NCI-H1436 treated with DMSO at 0.1 percent for 48 hours (cell line): Measurements from ENCODE around the gene KCNA2.

Source experiments
- DNase-seq: peaks from one replicate; lab custom pipeline; 2025; lab: John Stamatoyannopoulos, UW

Gene KCNA2

GRCh38 chr1:110605901-110606656, at the start of gene KCNA2:
KCNA2 (minus strand) TSS chr1:110606358; CDS start chr1:110604782, 1,576 bp downstream.
- DNase-seq, result no peak

- DNase-seq, result no peak
Measured at GRCh38 chr1:110650609-110651008, 44.5 kb upstream of the KCNA2 start.

DNA sequence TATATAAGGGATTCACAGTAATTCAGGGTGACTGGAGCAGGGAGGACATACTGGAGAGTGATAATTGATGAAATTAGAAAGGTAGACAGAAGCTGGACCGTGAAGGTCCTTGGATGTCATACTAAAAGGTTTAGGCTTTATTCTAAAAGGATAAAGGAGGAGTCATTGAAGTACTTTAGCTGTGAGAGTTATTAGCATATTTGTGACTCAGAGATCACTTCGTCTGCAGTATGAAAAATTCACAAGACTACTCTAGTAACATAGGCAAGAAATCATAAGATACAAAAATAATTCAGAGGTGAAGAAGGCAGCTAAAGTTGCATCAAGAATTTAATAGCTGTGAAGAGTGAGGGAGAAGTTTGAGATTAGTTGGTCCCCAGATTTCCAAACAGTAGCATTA, 42.3 kb upstream of the KCNA2 start:
- DNase-seq, result no peak

- DNase-seq, result no peak
Measured at GRCh38 chr1:110647254-110647891, 41.2 kb upstream of the KCNA2 start.

DNA sequence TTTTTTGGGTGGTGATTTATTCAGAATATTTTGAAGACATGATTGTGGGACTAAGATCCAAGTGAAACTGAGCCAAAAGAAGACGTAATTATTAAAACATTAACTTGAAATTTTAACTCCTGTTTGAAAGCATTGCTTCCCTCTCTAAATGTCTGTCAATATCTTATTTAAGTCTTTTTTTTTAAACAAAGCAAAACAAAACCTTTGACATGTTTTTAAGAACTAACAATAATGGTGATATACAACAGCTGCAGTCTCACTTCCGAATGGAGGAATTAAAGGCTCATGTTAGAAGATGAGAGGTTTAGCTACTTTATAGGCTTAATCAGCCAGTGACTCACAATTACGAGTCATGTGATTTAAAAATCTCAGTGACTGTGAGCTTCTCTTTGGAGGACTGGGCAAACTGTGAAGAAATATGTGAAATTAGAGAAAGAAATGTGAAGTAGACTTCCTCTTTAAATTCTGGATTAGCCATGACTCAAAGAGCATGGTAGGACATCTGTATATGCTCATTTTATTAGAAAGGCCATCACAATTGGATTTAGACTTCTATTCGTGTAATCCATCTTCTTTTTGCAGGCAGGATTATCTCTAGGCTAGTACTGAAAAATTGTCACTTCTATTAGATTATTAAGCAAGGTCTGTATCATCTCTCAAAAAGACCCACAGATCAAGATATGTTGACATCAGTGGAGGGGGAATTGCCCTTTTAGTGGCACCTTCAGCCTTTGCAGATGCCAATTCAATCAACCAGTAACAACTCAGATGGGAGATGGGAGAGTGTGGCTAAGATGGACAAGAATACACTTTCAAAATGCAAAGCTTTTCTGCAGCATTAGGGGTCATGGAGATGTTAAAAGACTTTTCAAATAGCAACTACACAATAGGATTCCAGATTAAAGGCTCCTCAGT, 39.9 kb upstream of the KCNA2 start:
- DNase-seq, result no peak

GRCh38 chr1:110645211-110645610, 39.1 kb upstream of the KCNA2 start:
- no peak for DNase-seq

GRCh38 chr1:110643879-110644472, 37.8 kb upstream of the KCNA2 start:
- DNase-seq, result no peak

DNA sequence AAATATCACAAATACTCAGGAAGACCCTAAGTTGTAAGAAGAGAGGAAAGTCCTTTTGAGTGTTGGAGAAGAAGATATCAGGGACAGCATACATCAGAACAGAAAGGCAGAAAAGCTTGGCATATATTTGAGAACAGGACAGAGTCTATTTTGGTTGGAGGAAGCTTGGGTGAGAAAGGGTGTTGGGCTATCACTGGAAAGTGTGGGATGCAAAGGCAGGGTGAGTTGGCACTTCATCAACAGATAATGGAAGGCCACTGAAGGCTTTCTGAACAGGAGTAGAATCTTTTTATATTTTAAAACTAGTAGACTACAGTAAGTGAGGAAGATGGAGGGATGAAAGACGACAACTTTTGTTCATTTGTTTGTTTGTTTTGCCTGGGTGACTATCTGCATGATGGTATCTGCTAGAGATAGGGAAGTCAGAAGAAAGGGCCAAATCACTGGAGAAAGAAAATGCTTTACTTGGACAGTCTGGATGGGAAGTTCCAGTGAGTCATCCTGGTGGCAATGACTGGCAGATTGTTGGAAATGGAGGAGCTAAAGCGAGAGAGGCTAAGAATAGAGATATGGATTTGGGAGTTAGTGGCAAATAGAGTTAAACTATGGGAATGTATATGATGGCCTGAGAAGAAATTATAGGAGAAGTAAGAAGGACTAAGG, 33.7 kb upstream of the KCNA2 start:
- no peak for DNase-seq

GRCh38 chr1:110638556-110638955, 32.4 kb upstream of the KCNA2 start:
- DNase-seq, result no peak

DNA sequence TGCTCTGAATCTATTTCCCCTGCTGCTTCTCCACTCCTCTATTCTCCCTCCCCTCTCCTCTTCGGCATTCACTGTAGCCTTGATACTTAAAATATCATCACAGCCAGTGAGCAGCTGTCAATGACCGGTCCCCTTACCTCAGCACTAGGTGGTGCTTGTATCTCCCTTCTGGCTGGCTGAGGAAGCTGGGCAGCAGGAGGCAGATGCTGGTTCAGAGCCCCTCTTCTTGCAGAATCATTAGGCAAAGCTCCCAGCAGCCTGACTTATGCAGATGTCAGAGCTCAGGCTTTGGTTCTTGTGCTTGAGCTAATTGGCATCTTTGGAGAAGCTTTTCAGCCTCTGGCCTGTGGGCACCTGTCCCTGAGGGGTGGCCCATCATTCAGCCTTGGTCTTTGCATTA, 31.9 kb upstream of the KCNA2 start:
- no peak for DNase-seq

- no peak for DNase-seq
Measured at GRCh38 chr1:110637475-110637874, 31.3 kb upstream of the KCNA2 start.

- DNase-seq, result no peak
Measured at GRCh38 chr1:110636149-110636935, 30.2 kb upstream of the KCNA2 start.

DNA sequence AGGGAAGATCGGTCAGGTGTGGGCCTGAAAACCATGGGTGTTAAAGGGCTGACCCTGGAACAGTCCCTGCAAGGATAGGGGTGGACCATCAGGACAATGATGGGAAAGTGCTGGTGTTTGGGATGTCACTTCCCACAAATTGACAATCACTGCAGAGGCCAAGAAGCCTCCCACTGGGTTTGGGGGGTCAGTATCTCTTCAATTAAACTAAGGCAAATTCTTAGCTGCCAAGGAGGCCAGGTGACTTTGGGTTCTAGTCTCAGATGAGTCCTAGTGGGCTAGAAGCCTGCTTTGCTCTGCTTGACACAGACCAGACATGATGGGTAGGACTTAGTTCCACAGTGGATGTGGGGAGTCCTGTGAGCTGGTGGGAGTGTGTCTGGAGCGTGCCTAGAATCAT, 29.3 kb upstream of the KCNA2 start:
- DNase-seq, result no peak

GRCh38 chr1:110634455-110635311, 28.5 kb upstream of the KCNA2 start:
- DNase-seq, result no peak

DNA sequence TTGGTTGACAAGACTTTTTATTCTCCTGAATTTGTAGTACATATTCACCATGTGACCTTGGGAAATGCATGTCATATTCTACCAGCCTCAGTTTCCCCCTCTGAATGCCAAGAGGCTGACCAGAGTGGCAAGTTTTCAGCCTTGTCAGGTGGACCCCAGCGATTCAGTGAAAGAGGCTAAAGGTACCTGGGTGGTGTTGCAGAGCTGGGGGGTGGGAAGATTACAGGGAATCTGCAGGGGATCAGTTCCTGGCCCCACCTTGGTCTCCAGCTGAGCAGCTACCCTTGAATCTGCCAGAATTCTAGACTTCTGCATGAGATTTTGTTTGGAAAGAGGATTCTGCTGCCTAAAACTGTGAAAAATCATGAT, 27.9 kb upstream of the KCNA2 start:
- DNase-seq, result no peak

GRCh38 chr1:110633646-110634030, 27.5 kb upstream of the KCNA2 start:
- DNase-seq, result no peak

DNA sequence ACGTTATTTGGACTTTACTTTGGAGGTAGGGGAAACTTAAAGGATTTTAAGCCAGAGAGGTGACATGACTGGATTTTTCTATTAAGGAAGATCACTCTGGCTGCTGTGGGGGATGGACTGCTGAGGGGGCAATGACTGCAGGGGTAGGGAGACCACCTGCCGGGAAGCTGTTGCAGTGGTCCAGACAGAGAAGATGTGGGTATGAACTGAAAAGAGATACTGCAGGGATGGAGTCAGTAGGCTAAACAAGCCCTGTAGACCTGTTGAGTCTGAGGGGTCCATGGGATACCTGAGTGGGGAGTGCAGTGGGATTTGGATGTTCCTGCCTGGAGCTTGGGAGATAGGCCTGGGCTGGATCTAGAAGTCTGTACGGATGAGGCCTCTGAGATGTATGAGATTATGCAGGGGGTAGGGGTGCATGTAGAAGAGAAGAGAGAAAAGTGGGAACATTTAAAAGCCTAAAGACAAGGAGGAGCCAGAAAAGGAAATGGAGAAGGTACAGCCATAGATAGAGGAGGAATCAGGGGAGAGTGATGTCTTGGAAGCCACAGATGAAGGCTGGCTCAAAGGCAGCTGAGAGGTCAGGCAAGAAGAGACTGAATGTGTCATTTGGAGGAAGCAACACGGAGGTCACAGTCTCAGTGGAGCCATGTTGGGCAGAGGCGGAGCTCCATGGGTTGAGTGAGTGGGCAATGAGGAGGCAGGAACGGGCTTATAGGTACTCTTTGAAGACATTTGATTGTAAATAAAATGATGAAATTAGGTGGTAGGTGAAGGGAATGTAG, 25.9 kb upstream of the KCNA2 start:
- DNase-seq, result no peak

DNA sequence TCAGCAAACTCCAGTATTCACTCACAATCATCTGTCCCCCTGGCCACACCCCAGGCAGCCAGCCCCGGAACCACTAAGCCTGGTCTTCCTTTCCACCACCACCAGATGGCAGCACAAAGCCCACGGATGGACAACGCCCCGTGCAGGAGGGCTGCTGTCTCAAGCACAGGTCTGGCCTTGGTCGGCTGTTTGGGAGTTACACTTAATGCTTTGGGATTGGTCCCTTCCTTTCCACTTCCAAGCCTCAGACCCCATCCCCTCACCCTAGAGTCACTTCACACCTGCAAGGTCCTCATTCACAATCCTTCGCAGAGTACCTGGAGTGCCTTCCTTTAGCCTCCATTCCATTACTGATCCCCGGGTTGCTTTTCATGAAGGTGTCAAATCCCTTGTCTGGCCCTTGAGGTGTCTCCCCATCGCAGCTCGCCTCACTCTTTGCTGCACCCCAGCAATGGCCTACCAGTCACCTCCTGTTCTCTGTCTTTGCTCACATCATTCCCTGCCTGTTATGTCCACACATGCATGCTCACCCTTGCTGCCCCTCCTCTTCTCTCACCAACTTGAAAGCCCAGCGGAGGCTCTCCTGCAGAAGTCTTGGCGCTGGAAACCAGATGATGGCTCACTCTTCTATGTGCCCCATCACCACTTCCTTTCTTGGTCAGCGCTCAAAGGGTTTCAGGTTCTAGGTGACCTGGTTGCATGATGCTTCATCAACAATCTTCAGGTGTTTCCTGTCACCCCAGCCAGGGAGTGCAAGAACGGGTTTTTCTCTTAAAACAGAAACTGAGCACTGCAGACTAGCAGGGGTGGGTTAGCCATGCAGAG, 24.9 kb upstream of the KCNA2 start:
- DNase-seq, result no peak
